Esophagus mucosa (tissue), 1 donor: ENCODE measurements around the gene MAPK4. TPM values are rescaled to one million over a fixed set of nuclear protein-coding genes. Genes with fewer than 3 reads are reported as not detected.
"Not testable (repeated sequence)": the region's sequence is repeated elsewhere in the genome, so short reads cannot be mapped to it uniquely, and the experiment has no call there.

Experiments
- ATAC-seq: fragments of 200-7000 bp; cut with Tn5 transposase; one replicate; pipeline ENCODE4 v1.9.1; 2020
- total RNA-seq: library from RNA; stranded (reverse); gene quantifications from one replicate; pipeline ENCODE4 v1.2.4, GENCODE V29; 2023
- donor health status: DM: yes; HTN: yes; CAD: no.

Gene MAPK4
- total RNA-seq, 1 donor from 2014 or later, result 0.12 TPM

DNA sequence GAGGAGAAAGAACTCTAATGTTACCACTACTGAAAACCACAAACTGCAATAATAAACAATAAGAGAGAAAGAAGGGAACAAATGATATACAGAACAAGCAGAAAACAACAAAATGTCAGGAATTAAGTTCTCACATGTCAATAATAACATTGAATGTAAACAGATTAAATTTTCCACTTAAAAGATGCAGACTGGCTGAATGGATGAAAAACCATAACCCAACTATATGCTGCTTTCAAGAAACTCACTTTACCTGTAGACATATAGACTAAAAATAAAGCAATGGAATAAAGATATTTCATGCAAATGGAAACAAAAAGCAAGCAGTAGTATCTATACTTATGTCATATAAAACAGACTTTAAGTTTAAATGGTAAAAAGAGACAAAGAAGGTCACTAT is 209.6 kb downstream of the MAPK4 start:
- no peak for ATAC-seq

DNA sequence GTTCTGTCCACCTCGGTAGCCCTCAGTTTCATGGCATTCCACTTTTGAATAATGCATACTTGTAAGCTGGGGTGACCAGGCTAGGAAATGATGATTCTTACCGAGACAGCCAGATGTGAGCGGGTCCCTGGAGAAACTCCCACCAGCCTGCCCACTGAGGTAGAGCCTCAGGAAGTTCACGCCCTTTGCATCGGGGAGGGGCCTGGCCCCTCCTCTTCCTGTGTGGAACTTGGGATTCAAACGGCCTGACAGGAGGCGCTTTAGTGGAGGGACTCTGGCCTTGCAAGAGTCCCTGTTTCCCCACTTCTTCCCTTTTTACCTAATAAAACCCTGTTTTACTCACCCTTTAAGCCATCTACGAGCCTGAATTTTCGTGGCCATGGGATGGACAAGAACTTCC is 215.3 kb downstream of the MAPK4 start:
- no peak for ATAC-seq

DNA sequence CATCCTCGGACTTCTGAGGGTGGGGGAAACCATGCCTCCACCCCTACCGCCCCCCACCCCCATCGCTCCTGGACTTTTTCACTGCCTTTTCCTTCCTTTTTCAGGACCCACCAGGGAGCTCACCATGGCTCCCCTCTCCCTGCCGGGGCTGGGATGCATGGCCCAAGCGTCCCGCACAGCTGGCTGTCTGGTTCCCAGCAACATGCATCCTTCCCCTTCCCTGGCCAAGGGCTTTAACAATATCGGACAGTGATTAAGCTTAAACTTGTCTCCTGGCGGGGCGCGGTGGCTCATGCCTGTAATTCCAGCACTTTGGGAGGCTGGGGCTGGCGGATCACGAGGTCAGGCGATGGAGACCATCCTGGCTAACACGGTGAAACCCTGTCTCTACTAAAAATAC is 215.8 kb downstream of the MAPK4 start:
- no peak for ATAC-seq

DNA sequence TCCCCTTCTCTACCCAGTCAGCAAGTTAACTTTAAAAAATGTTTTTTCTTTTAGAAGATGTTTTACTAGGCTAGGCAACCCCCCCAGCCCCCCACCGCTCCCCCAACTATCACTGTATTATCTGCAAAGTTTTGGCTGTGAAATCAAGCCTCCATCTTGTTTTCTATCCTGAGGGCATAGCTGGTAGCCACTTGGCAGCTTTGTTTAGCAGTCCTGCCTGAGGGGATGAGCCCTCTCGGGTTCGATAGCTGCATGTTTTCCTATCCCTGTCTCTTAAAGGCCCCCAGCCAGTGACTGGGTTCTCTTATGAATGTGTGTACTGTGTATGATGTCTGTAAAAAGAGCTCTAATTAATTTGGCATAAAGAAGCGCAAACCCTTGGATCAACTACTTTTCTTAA is 216.5 kb downstream of the MAPK4 start:
- no peak for ATAC-seq

DNA sequence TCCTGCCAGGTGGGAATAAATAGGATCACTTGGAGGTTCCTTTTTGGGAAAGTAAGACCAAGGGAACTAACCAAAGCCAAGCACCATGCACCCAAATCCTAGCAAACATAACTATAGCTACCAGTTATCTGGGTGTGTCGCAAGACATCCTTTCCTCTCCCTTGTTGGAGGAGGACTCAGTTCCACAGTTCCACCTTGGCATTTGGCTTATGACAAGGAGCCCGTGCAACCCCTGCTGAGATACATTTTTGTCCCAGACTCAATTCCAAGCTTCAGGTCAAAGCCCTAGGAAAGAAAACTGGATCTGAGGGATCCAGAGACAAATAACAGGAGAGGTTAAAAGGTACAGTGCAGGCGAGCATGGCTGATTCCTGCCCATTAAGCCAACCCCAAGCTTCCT is 219.1 kb downstream of the MAPK4 start:
- not testable (repeated sequence) for ATAC-seq

Other genes starting within 250 kb of the MAPK4 start
- gene SKA1, start 185.0 kb upstream of the MAPK4 start, total RNA-seq, result 7.0 TPM